IMR-90 (cell line): ENCODE results near the gene GINS3. TPM values are rescaled to one million over a fixed set of nuclear protein-coding genes. Genes with fewer than 3 reads are reported as not detected.
"Not testable (repeated sequence)": the region's sequence is repeated elsewhere in the genome, so short reads cannot be mapped to it uniquely, and the experiment has no call there.

ENCODE experiments used
- ATAC-seq: fragments of 200-7000 bp; cut with Tn5 transposase; 2 replicates; pipeline ENCODE4 v1.9.1; 2020; ENCODE audit warnings: low read depth, mild to moderate bottlenecking, moderate library complexity
- BruUV-seq: library from RNA; stranded (reverse); fragments of 400-500 nt; replicated peaks from 2 replicates; lab custom pipeline; 2021; lab: Mats Ljungman, UMichigan
- CTCF ChIA-PET: fragments of 300-600 bp; formaldehyde crosslinking; extraction: SDS; loops from one replicate; lab custom pipeline; 2021; ENCODE audit warnings: antibody characterized with exemption; lab: Yijun Ruan, JAX
- POLR2A ChIA-PET: fragments of 300-600 bp; sonication (Branson Sonifier 250); formaldehyde crosslinking; loops from one replicate; lab custom pipeline; 2022; ENCODE audit warnings: antibody characterized with exemption; ENCODE audit not compliant: unreplicated experiment; lab: Charles Lee
- DNase-seq: peaks from one replicate; pipeline ENCODE4 v3.0.0; 2013
- H2AFZ ChIP-seq: replicated peaks from 2 replicates; pipeline ENCODE3; 2013; ENCODE audit warnings: low read length, mild to moderate bottlenecking; ENCODE audit not compliant: poor library complexity
- H2AK5ac ChIP-seq: 2 replicates; pipeline ENCODE4 v1.6.1; 2013; ENCODE audit warnings: low read depth, low read length, inconsistent platforms
- H2AK9ac ChIP-seq: replicated peaks from 2 replicates; pipeline ENCODE3; 2013; ENCODE audit warnings: mild to moderate bottlenecking, low read depth, low read length, moderate library complexity; ENCODE audit not compliant: poor library complexity
- H2BK120ac ChIP-seq: 2 replicates; pipeline ENCODE4 v1.6.1; 2013; ENCODE audit warnings: low read depth, low read length, inconsistent platforms
- H2BK15ac ChIP-seq: 3 replicates; pipeline ENCODE4 v1.6.1; 2013; ENCODE audit warnings: low read depth, low read length, inconsistent platforms
- H2BK20ac ChIP-seq: 2 replicates; pipeline ENCODE4 v1.6.1; 2013; ENCODE audit warnings: low read depth, mild to moderate bottlenecking, inconsistent platforms, low read length, moderate library complexity
- H2BK5ac ChIP-seq: 2 replicates; pipeline ENCODE4 v1.6.1; 2013; ENCODE audit warnings: mild to moderate bottlenecking, low read depth, low read length, inconsistent platforms; ENCODE audit not compliant: poor library complexity, severe bottlenecking
- H3K14ac ChIP-seq: replicated peaks from 2 replicates; pipeline ENCODE4 v1.6.1; 2013; ENCODE audit warnings: low read depth, low read length, inconsistent platforms
- H3K18ac ChIP-seq: 2 replicates; pipeline ENCODE4 v1.6.1; 2013; ENCODE audit warnings: low read depth, low read length, control low read depth
- H3K23ac ChIP-seq: 2 replicates; pipeline ENCODE4 v1.6.1; 2013; ENCODE audit warnings: low read depth, low read length, inconsistent platforms
- H3K27ac ChIP-seq: 2 replicates; pipeline ENCODE4 v1.5.1; 2013; ENCODE audit warnings: mild to moderate bottlenecking, control low read depth, low read length; ENCODE audit not compliant: insufficient read depth
- H3K27me3 ChIP-seq: 2 replicates; pipeline ENCODE4 v1.6.1; 2013; ENCODE audit warnings: low read length; ENCODE audit not compliant: control insufficient read depth, insufficient read depth
- H3K36me3 ChIP-seq: 2 replicates; pipeline ENCODE4 v1.6.1; 2013; ENCODE audit warnings: low read length, mixed read lengths; ENCODE audit not compliant: control insufficient read depth, insufficient read depth
- H3K4ac ChIP-seq: 2 replicates; pipeline ENCODE4 v1.6.1; 2013; ENCODE audit warnings: low read depth, low read length, inconsistent platforms
- H3K4me1 ChIP-seq: 2 replicates; pipeline ENCODE4 v1.6.1; 2013; ENCODE audit warnings: low read length, mixed read lengths; ENCODE audit not compliant: control insufficient read depth, insufficient read depth
- H3K4me2 ChIP-seq: 2 replicates; pipeline ENCODE4 v1.6.1; 2013; ENCODE audit warnings: low read depth, mild to moderate bottlenecking, control low read depth, low read length, moderate library complexity
- H3K4me3 ChIP-seq: 2 replicates; pipeline ENCODE4 v1.5.1; 2013; ENCODE audit warnings: low read depth, mild to moderate bottlenecking, control low read depth, low read length, moderate library complexity; ENCODE audit not compliant: insufficient read depth
- H3K56ac ChIP-seq: 2 replicates; pipeline ENCODE4 v1.6.1; 2013; ENCODE audit warnings: low read length, inconsistent platforms; ENCODE audit not compliant: insufficient read depth; ENCODE audit errors: extremely low read depth
- H3K79me1 ChIP-seq, 2 experiments: 2 replicates each; pipeline ENCODE4 v1.6.1; 2013; ENCODE audit warnings: low read length in 2 of 2, inconsistent platforms in 1 of 2, low read depth in 1 of 2
- H3K9ac ChIP-seq: 2 replicates; pipeline ENCODE4 v1.6.1; 2013; ENCODE audit warnings: low read depth, low read length, control low read depth
- H3K9me1 ChIP-seq: 2 replicates; pipeline ENCODE4 v1.6.1; 2013; ENCODE audit warnings: low read length, inconsistent platforms; ENCODE audit not compliant: insufficient read depth
- H3K9me3 ChIP-seq: 2 replicates; pipeline ENCODE4 v1.6.1; 2013; ENCODE audit warnings: low read length; ENCODE audit not compliant: control insufficient read depth, insufficient read depth
- H4K20me1 ChIP-seq: 2 replicates; pipeline ENCODE4 v1.6.1; 2013; ENCODE audit warnings: low read length, inconsistent platforms; ENCODE audit not compliant: insufficient read depth
- H4K5ac ChIP-seq: 2 replicates; pipeline ENCODE4 v1.6.1; 2013; ENCODE audit warnings: mild to moderate bottlenecking, low read depth, low read length, control low read depth
- H4K8ac ChIP-seq, 2 experiments: 2 replicates each; pipeline ENCODE4 v1.6.1; 2013; ENCODE audit warnings: low read depth in 2 of 2, low read length in 2 of 2, control low read depth in 1 of 2, inconsistent platforms in 1 of 2
- H4K91ac ChIP-seq: 2 replicates; pipeline ENCODE4 v1.6.1; 2013; ENCODE audit warnings: low read depth, low read length, inconsistent platforms; ENCODE audit not compliant: insufficient read depth
- WGBS, 2 experiments: methylation state at CpG; one replicate each; pipeline versions ENCODE4 v1.1.5 to v1.1.7; 2013; ENCODE audit warnings: missing lambda C conversion rate in 2 of 2; ENCODE audit not compliant: insufficient read length in 1 of 2; ENCODE audit errors: extremely low coverage in 2 of 2; 5-methylcytosine and 5-hydroxymethylcytosine counted together
- dilution Hi-C: fragments of 300-500 bp; cut with HindIII; formaldehyde crosslinking; loops from one replicate; pipeline ENCODE4 v1.14.3; 2018; ENCODE audit warnings: low sequenced_read_pairs; ENCODE audit not compliant: unreplicated experiment
- in situ Hi-C: fragments of 300-500 bp; cut with MboI; formaldehyde crosslinking; loops from 3 replicates; pipeline ENCODE4 v1.14.3; 2019; ENCODE audit warnings: low sequenced_read_pairs, inconsistent platforms, mixed read lengths
- intact Hi-C: fragments of 100-400 bp; cut with micrococcal nuclease; formaldehyde crosslinking; loops from 2 replicates; pipeline ENCODE4 v1.10.0; 2022
- polyA plus RNA-seq, 3 experiments: library from polyadenylated mRNA; depleted of rRNA; stranded (reverse); fragments of >200 nt; gene quantifications; 2 replicates each; pipeline ENCODE4 v1.2.3, GENCODE V29; 2012; ENCODE audit warnings: low replicate concordance in 1 of 3
- total RNA-seq: library from RNA; depleted of rRNA; stranded (reverse); fragments of >200 nt; gene quantifications from 2 replicates; pipeline ENCODE4 v1.2.3, GENCODE V29; 2012

The GINS3 gene
- total and polyA plus RNA-seq, 2 of the 4 experiments (the other 2 are of a cell fraction), result 5.2 to 5.4 TPM

GRCh38 chr16:58415961-58416360, 23.7 kb downstream of the GINS3 start:
- no CpG with 5 or more reads among the region's 5 CpGs for WGBS, 2 experiments
- H4K20me1 ChIP-seq, H2BK5ac ChIP-seq, H3K4me2 ChIP-seq, H3K4me1 ChIP-seq, dilution Hi-C loops, DNase-seq, intact Hi-C loops, H4K91ac ChIP-seq, H2AFZ ChIP-seq, H3K4ac ChIP-seq, H3K23ac ChIP-seq, H3K9me1 ChIP-seq, H4K8ac ChIP-seq, POLR2A ChIA-PET, H4K5ac ChIP-seq, H3K18ac ChIP-seq, H3K27ac ChIP-seq, BruUV-seq, H3K4me3 ChIP-seq, CTCF ChIA-PET, H3K36me3 ChIP-seq, H2BK15ac ChIP-seq, H3K79me1 ChIP-seq, H3K14ac ChIP-seq, H2BK20ac ChIP-seq, H2AK5ac ChIP-seq, H3K9me3 ChIP-seq, in situ Hi-C loops, ATAC-seq, H3K27me3 ChIP-seq, H2AK9ac ChIP-seq, H2BK120ac ChIP-seq, H3K56ac ChIP-seq, H3K9ac ChIP-seq: not testable (repeated sequence)
